ENCODE data around the gene UBXN1. TPM values are rescaled to one million over a fixed set of nuclear protein-coding genes. Genes with fewer than 3 reads are reported as not detected.

Gene UBXN1
- total RNA-seq, 4 donors from 2014 or later: 140 to 205 (median 162) TPM

GRCh38 chr11:62719302-62719978 is 40.6 kb upstream of the UBXN1 start:
- TF ChIP-seq EP300 (IDR thresholded peaks at IDR 0.05) (no peak), POLR2A (IDR thresholded peaks at IDR 0.05) (no peak)
- no peaks in the 10 kb centered on the region for H3K27me3 ChIP-seq
- no peak overlapping the region for H3K27ac ChIP-seq
- peaks cover 0 to 47% (median 14%) of the 10 kb centered on the region in 4 donors for H3K4me1 ChIP-seq
- no peak for DNase-seq (ENCODE audit: low spot score in 2 of 2)
- no peak overlapping the region for H3K4me3 ChIP-seq
- H3K36me3 ChIP-seq: peaks cover 26 to 94% (median 85%) of the 10 kb centered on the region in 3 donors
- H3K9me3 ChIP-seq: no peaks in the 10 kb centered on the region
- WGBS, 2 donors: 51 to 65% methylated on average over 2 of the region's 2 CpGs

GRCh38 chr11:62716816-62717215 is 37.9 kb upstream of the UBXN1 start:
- DNase-seq (ENCODE audit: low spot score in 2 of 2): no peak
- Histone ChIP-seq H3K9me3 (no peaks in the 10 kb centered on the region), H3K4me3 (no peak overlapping the region), H3K36me3 (peaks cover 23 to 100% (median 66%) of the 10 kb centered on the region in 3 donors), H3K27me3 (no peaks in the 10 kb centered on the region), H3K4me1 (peaks cover 0 to 28% (median 0%) of the 10 kb centered on the region in 4 donors), H3K27ac (no peak overlapping the region)
- TF ChIP-seq, protein P1, sequence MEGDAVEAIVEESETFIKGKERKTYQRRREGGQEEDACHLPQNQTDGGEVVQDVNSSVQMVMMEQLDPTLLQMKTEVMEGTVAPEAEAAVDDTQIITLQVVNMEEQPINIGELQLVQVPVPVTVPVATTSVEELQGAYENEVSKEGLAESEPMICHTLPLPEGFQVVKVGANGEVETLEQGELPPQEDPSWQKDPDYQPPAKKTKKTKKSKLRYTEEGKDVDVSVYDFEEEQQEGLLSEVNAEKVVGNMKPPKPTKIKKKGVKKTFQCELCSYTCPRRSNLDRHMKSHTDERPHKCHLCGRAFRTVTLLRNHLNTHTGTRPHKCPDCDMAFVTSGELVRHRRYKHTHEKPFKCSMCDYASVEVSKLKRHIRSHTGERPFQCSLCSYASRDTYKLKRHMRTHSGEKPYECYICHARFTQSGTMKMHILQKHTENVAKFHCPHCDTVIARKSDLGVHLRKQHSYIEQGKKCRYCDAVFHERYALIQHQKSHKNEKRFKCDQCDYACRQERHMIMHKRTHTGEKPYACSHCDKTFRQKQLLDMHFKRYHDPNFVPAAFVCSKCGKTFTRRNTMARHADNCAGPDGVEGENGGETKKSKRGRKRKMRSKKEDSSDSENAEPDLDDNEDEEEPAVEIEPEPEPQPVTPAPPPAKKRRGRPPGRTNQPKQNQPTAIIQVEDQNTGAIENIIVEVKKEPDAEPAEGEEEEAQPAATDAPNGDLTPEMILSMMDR (IDR thresholded peaks at IDR 0.05): no peak
- TF ChIP-seq POLR2A (IDR thresholded peaks at IDR 0.05) (no peak), EP300 (IDR thresholded peaks at IDR 0.05) (no peak)
- WGBS, 2 donors: 88 to 90% methylated on average over 11 of the region's 11 CpGs

GRCh38 chr11:62716206-62716605 is 37.3 kb upstream of the UBXN1 start:
- no peak for DNase-seq (ENCODE audit: low spot score in 2 of 2)
- WGBS, 2 donors: 85 to 92% methylated on average over 5 of the region's 5 CpGs
- Histone ChIP-seq H3K9me3 (no peaks in the 10 kb centered on the region), H3K27me3 (no peaks in the 10 kb centered on the region), H3K4me3 (no peak overlapping the region), H3K27ac (no peak overlapping the region), H3K4me1 (peaks cover 0 to 28% (median 0%) of the 10 kb centered on the region in 4 donors), H3K36me3 (peaks cover 23 to 100% (median 63%) of the 10 kb centered on the region in 3 donors)
- no peak for TF ChIP-seq EP300 (IDR thresholded peaks at IDR 0.05)
- TF ChIP-seq POLR2A (IDR thresholded peaks at IDR 0.05): no peak
- TF ChIP-seq, protein P1 (IDR thresholded peaks at IDR 0.05): no peak

GRCh38 chr11:62715150-62716130 is 36.6 kb upstream of the UBXN1 start:
- Histone ChIP-seq H3K36me3 (peaks cover 23 to 100% (median 55%) of the 10 kb centered on the region in 3 donors), H3K27ac (no peak overlapping the region), H3K9me3 (no peaks in the 10 kb centered on the region), H3K4me3 (no peak overlapping the region), H3K4me1 (peaks cover 0 to 31% (median 2%) of the 10 kb centered on the region in 4 donors), H3K27me3 (no peaks in the 10 kb centered on the region)
- 90 to 91% methylated on average over 24 of the region's 24 CpGs for WGBS, 2 donors
- no peak for DNase-seq (ENCODE audit: low spot score in 2 of 2)
- TF ChIP-seq POLR2A (IDR thresholded peaks at IDR 0.05): no peak
- no peak for TF ChIP-seq EP300 (IDR thresholded peaks at IDR 0.05)
- TF ChIP-seq, protein P1 (IDR thresholded peaks at IDR 0.05): no peak

DNA sequence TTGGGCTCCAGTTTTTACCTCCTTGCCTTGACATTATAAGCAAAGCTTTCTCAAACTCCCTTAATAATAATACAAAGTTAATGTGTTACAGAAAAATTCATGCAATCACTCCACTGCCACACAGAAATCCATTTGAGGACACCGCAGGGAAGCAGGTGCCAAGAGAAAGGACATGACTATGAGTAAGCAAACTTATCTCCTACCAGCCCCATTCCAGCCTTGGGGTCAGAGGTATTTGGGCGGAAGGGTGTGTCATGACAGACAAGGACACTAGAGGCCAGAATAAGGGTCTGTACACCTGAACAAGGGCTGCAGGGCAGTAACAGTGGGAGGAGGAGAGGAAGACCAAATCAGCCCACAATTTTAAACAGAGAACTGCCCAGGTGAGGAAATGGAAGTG is 34.5 kb upstream of the UBXN1 start:
- peaks cover 0 to 30% (median 14%) of the 10 kb centered on the region in 4 donors for H3K4me1 ChIP-seq
- DNase-seq (ENCODE audit: low spot score in 2 of 2): no peak
- WGBS, 2 donors: 89 to 96% methylated on average over 2 of the region's 2 CpGs
- TF ChIP-seq, protein P1 (IDR thresholded peaks at IDR 0.05): no peak
- TF ChIP-seq EP300 (IDR thresholded peaks at IDR 0.05) (no peak), POLR2A (IDR thresholded peaks at IDR 0.05) (no peak)
- H3K4me3 ChIP-seq: no peak overlapping the region
- H3K27me3 ChIP-seq: no peaks in the 10 kb centered on the region
- peaks cover 17 to 81% (median 37%) of the 10 kb centered on the region in 3 donors for H3K36me3 ChIP-seq
- H3K27ac ChIP-seq: no peak overlapping the region
- no peaks in the 10 kb centered on the region for H3K9me3 ChIP-seq

Data from tibial nerve (tissue), 4 donors.